GM23338 (cell line): ENCODE measurements around the gene POMT2. TPM values are rescaled to one million over a fixed set of nuclear protein-coding genes. Genes with fewer than 3 reads are reported as not detected.
A peak's percentile ranks its signal among the peaks of the same experiment; 100 is the strongest.

Experiments
- ATAC-seq: fragments of 200-7000 bp; cut with Tn5 transposase; 3 replicates; pipeline ENCODE4 v1.9.1; 2020
- DNase-seq: peaks from one replicate; pipeline ENCODE4 v3.0.0-alpha.2; 2015; ENCODE audit warnings: low spot score
- H2AFZ ChIP-seq: fragments of 200-600 bp; sonication (generic); 2 replicates; pipeline ENCODE4 v1.8.0; 2016; ENCODE audit warnings: antibody characterized with exemption, mild to moderate bottlenecking, moderate library complexity
- H3F3A ChIP-seq: fragments of 200-600 bp; sonication (generic); replicated peaks from 2 replicates; pipeline ENCODE4 v1.8.0; 2017; ENCODE audit warnings: antibody characterized with exemption, mixed run types, low read depth
- H3K27ac ChIP-seq: fragments of 200-600 bp; sonication (generic); 2 replicates; pipeline ENCODE4 v1.6.1; 2016; ENCODE audit warnings: low read depth
- H3K27me3 ChIP-seq: fragments of 200-600 bp; sonication (generic); 2 replicates; pipeline ENCODE4 v1.8.0; 2016; ENCODE audit warnings: mild to moderate bottlenecking, mixed run types, moderate library complexity; ENCODE audit not compliant: insufficient read depth
- H3K36me3 ChIP-seq: fragments of 200-600 bp; sonication (generic); 2 replicates; pipeline ENCODE4 v1.8.0; 2016; ENCODE audit warnings: mild to moderate bottlenecking; ENCODE audit not compliant: insufficient read depth
- H3K4me1 ChIP-seq: fragments of 200-600 bp; sonication (generic); 2 replicates; pipeline ENCODE4 v1.8.0; 2016; ENCODE audit warnings: mild to moderate bottlenecking, moderate library complexity; ENCODE audit not compliant: insufficient read depth
- H3K4me2 ChIP-seq: fragments of 200-600 bp; sonication (generic); 2 replicates; pipeline ENCODE4 v1.7.1; 2017; ENCODE audit warnings: mixed run types
- H3K4me3 ChIP-seq: fragments of 200-600 bp; sonication (generic); 2 replicates; pipeline ENCODE4 v1.6.1; 2016; ENCODE audit warnings: mixed run types
- H3K79me2 ChIP-seq: fragments of 200-600 bp; sonication (generic); replicated peaks from 2 replicates; pipeline ENCODE4 v1.8.0; 2017; ENCODE audit warnings: mild to moderate bottlenecking; ENCODE audit not compliant: insufficient read depth
- H3K9me2 ChIP-seq: fragments of 200-600 bp; sonication (generic); 2 replicates; pipeline ENCODE4 v1.8.0; 2017; ENCODE audit not compliant: insufficient read depth
- H4K20me1 ChIP-seq: fragments of 200-600 bp; sonication (generic); replicated peaks from 2 replicates; pipeline ENCODE4 v1.8.0; 2017; ENCODE audit warnings: mild to moderate bottlenecking; ENCODE audit not compliant: insufficient read depth
- H3K27ac Mint-ChIP-seq: 2 replicates; pipeline ENCODE4 v1.8.0; 2020; ENCODE audit warnings: inconsistent platforms, mild to moderate bottlenecking, moderate library complexity, mixed read lengths
- H3K27me3 Mint-ChIP-seq: 3 replicates; pipeline ENCODE4 v1.8.0; 2022; ENCODE audit warnings: low read depth, mild to moderate bottlenecking, moderate library complexity, mixed read lengths, inconsistent platforms; ENCODE audit not compliant: insufficient read depth, poor library complexity
- H3K36me3 Mint-ChIP-seq: 3 replicates; pipeline ENCODE4 v1.8.0; 2021; ENCODE audit warnings: low read depth, mild to moderate bottlenecking, inconsistent platforms, moderate library complexity, mixed read lengths
- H3K4me1 Mint-ChIP-seq: 3 replicates; pipeline ENCODE4 v1.8.0; 2020; ENCODE audit warnings: mild to moderate bottlenecking, inconsistent platforms, mixed read lengths
- H3K4me3 Mint-ChIP-seq: 3 replicates; pipeline ENCODE4 v1.8.0; 2021; ENCODE audit warnings: moderate library complexity, mild to moderate bottlenecking, inconsistent platforms, mixed read lengths
- H3K9me3 Mint-ChIP-seq: 3 replicates; pipeline ENCODE4 v1.8.0; 2020; ENCODE audit warnings: moderate library complexity, mild to moderate bottlenecking, inconsistent platforms, mixed read lengths
- EZH2 ChIP-seq: fragments of 200-600 bp; sonication (generic); IDR thresholded peaks from one replicate; pipeline ENCODE4 v1.8.0; 2017; ENCODE audit warnings: antibody characterized with exemption, mild to moderate bottlenecking, low read depth; ENCODE audit not compliant: unreplicated experiment
- POLR2AphosphoS5 ChIP-seq: IDR thresholded peaks from 2 replicates; pipeline ENCODE4 v1.6.1; 2016; ENCODE audit warnings: antibody characterized with exemption, low read depth
- ZNF114 ChIP-seq: fragments of 250-450 bp; sonication (Bioruptor Pico); IDR thresholded peaks from 2 replicates; pipeline ENCODE4 v1.5.0; 2020; ENCODE audit warnings: mild to moderate bottlenecking, moderate library complexity
- ZNF331 ChIP-seq: fragments of 250-450 bp; sonication (Bioruptor Pico); IDR thresholded peaks from 2 replicates; pipeline ENCODE4 v1.5.0; 2020; ENCODE audit warnings: low read depth, mild to moderate bottlenecking, moderate library complexity
- polyA plus RNA-seq: library from polyadenylated mRNA; unstranded; fragments of >200 nt; fragmentation: Nextera tagmentation; extraction: Ambion mirVana; gene quantifications from 2 replicates; pipeline ENCODE4 v1.2.1, GENCODE V29; 2016
- total RNA-seq: library from RNA; depleted of rRNA; stranded (reverse); fragments of >200 nt; shearing (Covaris generic); gene quantifications from 2 replicates; pipeline ENCODE4 v1.2.3, GENCODE V29; 2014
- TF ChIP-seq, protein P1 (sequence below), 2 experiments: fragments of 200-600 bp in 1 of 2; sonication (generic) in 1 of 2; conservative IDR thresholded peaks; 2 replicates each; pipeline versions ENCODE4 v1.5.1 to v1.6.1; 2016 to 2017; ENCODE audit warnings: antibody characterized with exemption in 2 of 2, low read depth in 2 of 2, mild to moderate bottlenecking in 2 of 2, moderate library complexity in 1 of 2
- TF ChIP-seq, protein P2 (sequence below): IDR thresholded peaks from one replicate; pipeline ENCODE4 v1.6.1; 2018; ENCODE audit warnings: antibody characterized with exemption; ENCODE audit not compliant: unreplicated experiment

Gene POMT2
- total and polyA plus RNA-seq, 2 experiments from 2014 or later, result 24.3 to 29.9 TPM

DNA sequence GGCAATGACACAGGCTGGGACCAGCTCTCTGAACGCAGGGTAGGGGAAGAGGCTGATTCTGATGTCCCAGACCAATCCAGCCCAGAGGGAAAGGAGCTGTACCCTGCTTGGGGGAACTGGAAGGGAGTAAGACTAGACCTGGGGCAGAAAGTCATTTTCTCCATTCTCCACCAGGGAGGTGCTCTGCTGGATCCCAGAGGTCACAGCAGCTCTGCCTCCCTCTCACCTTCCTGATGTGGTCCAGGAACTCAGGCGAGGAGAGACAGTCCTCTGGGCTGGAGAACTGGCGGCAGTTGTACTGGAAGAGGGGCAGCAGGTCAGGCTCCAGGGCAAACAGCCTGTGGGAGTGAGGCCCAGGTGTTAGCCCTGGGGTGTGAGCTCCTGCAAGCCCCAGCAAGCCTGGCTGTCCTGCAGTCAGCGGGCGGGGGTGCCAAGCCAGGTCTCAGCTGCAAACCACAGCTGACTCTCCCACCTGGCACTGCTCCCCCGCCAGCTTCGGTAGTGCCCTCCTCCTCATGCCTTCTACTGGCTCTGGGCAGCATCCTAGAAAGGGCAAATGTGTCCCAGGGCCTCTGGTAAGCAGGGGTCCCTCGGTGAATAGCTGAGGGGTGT lies 51.6 kb downstream of the POMT2 start:
- peak; percentile 47 for DNase-seq
- H3K27ac ChIP-seq, result no peak overlapping the region
- H3K36me3 ChIP-seq, result no peaks in the 10 kb centered on the region
- H3K9me2 ChIP-seq, result no peaks in the 10 kb centered on the region
- H3K4me3 ChIP-seq, result no peak overlapping the region
- Mint-ChIP-seq H3K4me3 (peak overlapping the region; percentile 15; the same call in 1 of the 3 replicates), H3K27me3 (peaks cover 43% of the 10 kb centered on the region), H3K36me3 (no peaks in the 10 kb centered on the region), H3K27ac (no peak overlapping the region), H3K9me3 (peaks cover 2% of the 10 kb centered on the region; the same call in 2 of the 3 replicates), H3K4me1 (peaks cover 6% of the 10 kb centered on the region)
- no peaks in the 10 kb centered on the region; the same call in 1 of the 2 replicates for H3K4me1 ChIP-seq
- ATAC-seq, result peak; percentile 9
- no peak overlapping the region; the same call in 1 of the 2 replicates for H3K4me2 ChIP-seq
- no peaks in the 10 kb centered on the region; the same call in 1 of the 2 replicates for H4K20me1 ChIP-seq
- no peak for TF ChIP-seq ZNF114 (CRISPR knock-in tag)
- TF ChIP-seq, protein P1, sequence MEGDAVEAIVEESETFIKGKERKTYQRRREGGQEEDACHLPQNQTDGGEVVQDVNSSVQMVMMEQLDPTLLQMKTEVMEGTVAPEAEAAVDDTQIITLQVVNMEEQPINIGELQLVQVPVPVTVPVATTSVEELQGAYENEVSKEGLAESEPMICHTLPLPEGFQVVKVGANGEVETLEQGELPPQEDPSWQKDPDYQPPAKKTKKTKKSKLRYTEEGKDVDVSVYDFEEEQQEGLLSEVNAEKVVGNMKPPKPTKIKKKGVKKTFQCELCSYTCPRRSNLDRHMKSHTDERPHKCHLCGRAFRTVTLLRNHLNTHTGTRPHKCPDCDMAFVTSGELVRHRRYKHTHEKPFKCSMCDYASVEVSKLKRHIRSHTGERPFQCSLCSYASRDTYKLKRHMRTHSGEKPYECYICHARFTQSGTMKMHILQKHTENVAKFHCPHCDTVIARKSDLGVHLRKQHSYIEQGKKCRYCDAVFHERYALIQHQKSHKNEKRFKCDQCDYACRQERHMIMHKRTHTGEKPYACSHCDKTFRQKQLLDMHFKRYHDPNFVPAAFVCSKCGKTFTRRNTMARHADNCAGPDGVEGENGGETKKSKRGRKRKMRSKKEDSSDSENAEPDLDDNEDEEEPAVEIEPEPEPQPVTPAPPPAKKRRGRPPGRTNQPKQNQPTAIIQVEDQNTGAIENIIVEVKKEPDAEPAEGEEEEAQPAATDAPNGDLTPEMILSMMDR (conservative IDR thresholded peaks at IDR 0.05; ENCODE audit: low read depth in 2 of 2), result peak in 1 of 2 experiments; percentile 14; a peak in 1 of 4 replicates
- no peak for TF ChIP-seq POLR2AphosphoS5
- TF ChIP-seq, protein P2, sequence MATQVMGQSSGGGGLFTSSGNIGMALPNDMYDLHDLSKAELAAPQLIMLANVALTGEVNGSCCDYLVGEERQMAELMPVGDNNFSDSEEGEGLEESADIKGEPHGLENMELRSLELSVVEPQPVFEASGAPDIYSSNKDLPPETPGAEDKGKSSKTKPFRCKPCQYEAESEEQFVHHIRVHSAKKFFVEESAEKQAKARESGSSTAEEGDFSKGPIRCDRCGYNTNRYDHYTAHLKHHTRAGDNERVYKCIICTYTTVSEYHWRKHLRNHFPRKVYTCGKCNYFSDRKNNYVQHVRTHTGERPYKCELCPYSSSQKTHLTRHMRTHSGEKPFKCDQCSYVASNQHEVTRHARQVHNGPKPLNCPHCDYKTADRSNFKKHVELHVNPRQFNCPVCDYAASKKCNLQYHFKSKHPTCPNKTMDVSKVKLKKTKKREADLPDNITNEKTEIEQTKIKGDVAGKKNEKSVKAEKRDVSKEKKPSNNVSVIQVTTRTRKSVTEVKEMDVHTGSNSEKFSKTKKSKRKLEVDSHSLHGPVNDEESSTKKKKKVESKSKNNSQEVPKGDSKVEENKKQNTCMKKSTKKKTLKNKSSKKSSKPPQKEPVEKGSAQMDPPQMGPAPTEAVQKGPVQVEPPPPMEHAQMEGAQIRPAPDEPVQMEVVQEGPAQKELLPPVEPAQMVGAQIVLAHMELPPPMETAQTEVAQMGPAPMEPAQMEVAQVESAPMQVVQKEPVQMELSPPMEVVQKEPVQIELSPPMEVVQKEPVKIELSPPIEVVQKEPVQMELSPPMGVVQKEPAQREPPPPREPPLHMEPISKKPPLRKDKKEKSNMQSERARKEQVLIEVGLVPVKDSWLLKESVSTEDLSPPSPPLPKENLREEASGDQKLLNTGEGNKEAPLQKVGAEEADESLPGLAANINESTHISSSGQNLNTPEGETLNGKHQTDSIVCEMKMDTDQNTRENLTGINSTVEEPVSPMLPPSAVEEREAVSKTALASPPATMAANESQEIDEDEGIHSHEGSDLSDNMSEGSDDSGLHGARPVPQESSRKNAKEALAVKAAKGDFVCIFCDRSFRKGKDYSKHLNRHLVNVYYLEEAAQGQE, result no peak
- TF ChIP-seq ZNF331 (CRISPR knock-in tag), result no peak
- 0 out of 2 replicates have a peak overlapping the region, but pooled peaks have one; percentile 78 for H2AFZ ChIP-seq
- peaks cover 53% of the 10 kb centered on the region for H3K27me3 ChIP-seq
- H3K79me2 ChIP-seq, result no peaks in the 10 kb centered on the region
- peaks cover 4% of the 10 kb centered on the region; the same call in 1 of the 2 replicates for H3F3A ChIP-seq

DNA sequence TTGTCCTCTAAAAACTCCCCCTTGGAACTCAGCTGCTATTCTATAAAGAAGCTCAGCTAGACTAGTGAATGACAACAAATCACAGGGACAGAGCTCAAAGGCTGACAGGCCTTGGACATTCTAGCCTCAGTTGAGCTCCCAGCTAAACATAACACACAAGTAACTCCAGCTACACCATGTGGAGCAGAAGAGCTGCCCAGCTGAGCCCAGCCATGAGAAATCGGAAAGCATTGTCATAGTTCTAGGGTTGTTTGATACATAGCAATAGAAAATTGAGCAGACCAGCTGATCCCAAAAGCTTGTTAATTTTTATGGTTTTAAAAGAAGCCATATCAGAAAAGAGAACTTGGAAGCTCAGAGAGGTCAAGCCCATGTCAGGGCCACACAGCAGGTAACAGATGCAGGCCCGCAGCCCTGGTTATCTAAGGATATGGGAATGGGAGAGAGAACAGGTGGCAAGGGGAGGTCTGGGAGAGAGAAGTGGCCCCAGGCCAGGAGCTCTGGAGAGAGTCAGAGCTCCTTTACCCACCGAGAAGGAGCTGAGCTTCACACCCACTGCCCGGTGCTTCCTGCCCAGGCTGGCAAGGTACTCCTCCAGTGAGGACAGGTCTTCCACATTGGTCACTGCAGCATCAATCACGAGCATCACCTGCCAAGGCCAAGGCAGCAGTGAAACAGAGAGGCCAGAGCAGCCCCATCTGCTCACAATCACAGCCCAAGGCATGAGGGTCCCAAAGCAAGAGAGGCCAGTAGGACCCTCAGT lies 52.6 kb downstream of the POMT2 start:
- DNase-seq (no peak), ATAC-seq (no peak)
- Histone ChIP-seq H3K79me2 (no peaks in the 10 kb centered on the region), H3K9me2 (no peaks in the 10 kb centered on the region), H3K4me2 (no peak overlapping the region), H2AFZ (no peak overlapping the region), H3K36me3 (no peaks in the 10 kb centered on the region), H3K4me1 (no peaks in the 10 kb centered on the region; the same call in 1 of the 2 replicates), H3K27me3 (peaks cover 52% of the 10 kb centered on the region), H3K27ac (no peak overlapping the region), H3K4me3 (no peak overlapping the region), H3F3A (peaks cover 4% of the 10 kb centered on the region; the same call in 1 of the 2 replicates), H4K20me1 (no peaks in the 10 kb centered on the region)
- Mint-ChIP-seq H3K4me1 (peaks cover 6% of the 10 kb centered on the region), H3K27ac (no peak overlapping the region), H3K4me3 (no peak overlapping the region), H3K9me3 (peaks cover 2% of the 10 kb centered on the region; the same call in 2 of the 3 replicates), H3K36me3 (no peaks in the 10 kb centered on the region), H3K27me3 (peaks cover 41% of the 10 kb centered on the region)
- TF ChIP-seq POLR2AphosphoS5 (no peak), ZNF114 (CRISPR knock-in tag) (no peak), EZH2 (no peak), ZNF331 (CRISPR knock-in tag) (peak; percentile 80)
- TF ChIP-seq, protein P1 (conservative IDR thresholded peaks at IDR 0.05; ENCODE audit: low read depth in 2 of 2), result no peak
